ENCODE results near the gene BRAT1. TPM values are rescaled to one million over a fixed set of nuclear protein-coding genes. Genes with fewer than 3 reads are reported as not detected.

BRAT1 gene
- total RNA-seq, 1 donor from 2014 or later: 30.5 TPM

DNA sequence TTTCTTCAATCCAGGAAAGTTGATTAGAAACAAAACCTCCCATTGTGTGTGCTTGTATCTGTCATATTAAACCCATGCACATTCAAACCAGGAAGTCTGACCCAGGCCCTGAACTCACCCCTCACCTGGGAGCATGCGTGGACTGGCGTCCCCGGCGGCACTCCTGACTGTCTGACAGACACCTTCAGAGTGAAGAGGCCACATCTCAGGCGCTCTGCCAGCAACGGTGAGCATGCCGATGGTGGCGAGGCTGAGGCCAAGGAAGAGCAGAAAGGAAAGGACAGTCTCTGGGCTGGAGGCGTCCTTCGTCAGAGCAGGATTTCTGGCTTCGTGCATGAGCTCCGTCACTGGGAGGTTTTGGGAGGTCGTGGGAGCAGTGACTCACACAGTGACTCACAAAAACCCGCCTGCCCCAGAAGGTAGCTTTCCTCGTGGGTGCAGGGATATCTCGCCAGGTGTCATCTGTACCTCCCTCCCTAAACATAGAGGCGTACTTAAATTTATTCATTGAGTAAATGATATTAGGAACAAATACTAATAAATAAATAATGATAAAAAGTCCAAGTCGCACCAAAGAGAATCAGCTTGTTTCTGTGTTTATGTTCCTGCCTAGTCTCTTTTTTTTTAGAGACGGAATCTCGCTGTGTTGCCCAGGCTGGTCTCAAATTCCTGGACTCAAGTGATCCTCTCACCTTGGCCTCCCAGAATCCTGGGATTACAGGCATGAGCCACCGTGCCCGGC, 16.9 kb upstream of the BRAT1 start:
- H3K36me3 Mint-ChIP-seq (ENCODE audit: unreplicated experiment): no peaks in the 10 kb centered on the region
- H3K27ac Mint-ChIP-seq (ENCODE audit: unreplicated experiment): no peak overlapping the region
- peaks cover 1% of the 10 kb centered on the region for H3K27me3 Mint-ChIP-seq (ENCODE audit: unreplicated experiment)
- TF ChIP-seq, protein P1, sequence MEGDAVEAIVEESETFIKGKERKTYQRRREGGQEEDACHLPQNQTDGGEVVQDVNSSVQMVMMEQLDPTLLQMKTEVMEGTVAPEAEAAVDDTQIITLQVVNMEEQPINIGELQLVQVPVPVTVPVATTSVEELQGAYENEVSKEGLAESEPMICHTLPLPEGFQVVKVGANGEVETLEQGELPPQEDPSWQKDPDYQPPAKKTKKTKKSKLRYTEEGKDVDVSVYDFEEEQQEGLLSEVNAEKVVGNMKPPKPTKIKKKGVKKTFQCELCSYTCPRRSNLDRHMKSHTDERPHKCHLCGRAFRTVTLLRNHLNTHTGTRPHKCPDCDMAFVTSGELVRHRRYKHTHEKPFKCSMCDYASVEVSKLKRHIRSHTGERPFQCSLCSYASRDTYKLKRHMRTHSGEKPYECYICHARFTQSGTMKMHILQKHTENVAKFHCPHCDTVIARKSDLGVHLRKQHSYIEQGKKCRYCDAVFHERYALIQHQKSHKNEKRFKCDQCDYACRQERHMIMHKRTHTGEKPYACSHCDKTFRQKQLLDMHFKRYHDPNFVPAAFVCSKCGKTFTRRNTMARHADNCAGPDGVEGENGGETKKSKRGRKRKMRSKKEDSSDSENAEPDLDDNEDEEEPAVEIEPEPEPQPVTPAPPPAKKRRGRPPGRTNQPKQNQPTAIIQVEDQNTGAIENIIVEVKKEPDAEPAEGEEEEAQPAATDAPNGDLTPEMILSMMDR (IDR thresholded peaks at IDR 0.05; ENCODE audit: partially characterized antibody, unreplicated experiment): no peak
- no peak overlapping the region for H3K4me3 Mint-ChIP-seq (ENCODE audit: unreplicated experiment)
- no peak for DNase-seq
- H3K9me3 Mint-ChIP-seq (ENCODE audit: unreplicated experiment): peaks cover 2% of the 10 kb centered on the region
- peaks cover 4% of the 10 kb centered on the region for H3K4me1 Mint-ChIP-seq (ENCODE audit: low read depth, unreplicated experiment)

DNA sequence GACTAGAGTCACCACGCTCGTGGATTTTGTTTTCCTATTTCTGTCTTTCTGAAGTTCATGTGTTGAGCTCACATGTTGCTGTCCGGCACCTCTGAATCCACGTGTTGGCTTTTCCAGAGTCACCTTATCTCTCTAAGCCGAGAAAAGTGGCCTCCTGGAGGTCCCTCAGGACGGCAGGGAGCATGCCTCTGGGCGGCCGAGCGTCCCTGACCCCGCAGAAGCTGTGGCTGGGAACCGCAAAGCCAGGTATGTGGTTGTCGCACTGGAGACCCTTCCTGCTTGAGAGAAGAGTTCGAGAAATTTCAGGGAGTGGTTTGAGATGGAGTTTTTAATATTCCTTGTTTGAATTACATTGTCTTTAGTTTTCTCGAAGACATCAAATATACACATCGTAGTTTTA, 16.1 kb upstream of the BRAT1 start:
- Mint-ChIP-seq H3K4me1 (ENCODE audit: low read depth, unreplicated experiment) (peaks cover 12% of the 10 kb centered on the region), H3K27ac (ENCODE audit: unreplicated experiment) (no peak overlapping the region), H3K36me3 (ENCODE audit: unreplicated experiment) (no peaks in the 10 kb centered on the region), H3K9me3 (ENCODE audit: unreplicated experiment) (peaks cover 1% of the 10 kb centered on the region), H3K4me3 (ENCODE audit: unreplicated experiment) (no peak overlapping the region), H3K27me3 (ENCODE audit: unreplicated experiment) (no peaks in the 10 kb centered on the region)
- no peak for DNase-seq
- TF ChIP-seq, protein P1 (IDR thresholded peaks at IDR 0.05; ENCODE audit: partially characterized antibody, unreplicated experiment): no peak

DNA sequence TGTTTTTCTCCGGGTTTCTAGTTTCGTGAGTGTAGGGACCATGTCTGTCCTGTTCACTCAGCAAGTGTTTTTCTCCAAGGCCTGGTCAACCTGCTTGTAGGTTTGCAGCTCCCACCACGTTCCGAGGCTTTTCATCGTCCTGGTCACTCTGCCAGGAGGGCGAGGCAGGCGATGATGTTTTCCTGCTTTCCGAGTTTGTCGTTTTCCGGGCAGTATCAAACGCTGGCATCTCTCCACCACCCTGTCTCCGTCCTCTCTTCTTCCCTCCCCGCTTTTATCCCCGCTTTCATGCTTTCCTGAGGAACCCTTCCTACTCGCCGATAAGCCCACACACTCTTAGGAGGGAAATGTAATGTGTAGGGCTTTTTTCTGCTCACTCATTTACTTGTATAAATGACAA, 14.7 kb upstream of the BRAT1 start:
- no peak for DNase-seq
- H3K4me3 Mint-ChIP-seq (ENCODE audit: unreplicated experiment): no peak overlapping the region
- H3K36me3 Mint-ChIP-seq (ENCODE audit: unreplicated experiment): no peaks in the 10 kb centered on the region
- no peak overlapping the region for H3K27ac Mint-ChIP-seq (ENCODE audit: unreplicated experiment)
- TF ChIP-seq, protein P1 (IDR thresholded peaks at IDR 0.05; ENCODE audit: partially characterized antibody, unreplicated experiment): no peak
- no peaks in the 10 kb centered on the region for H3K27me3 Mint-ChIP-seq (ENCODE audit: unreplicated experiment)
- H3K9me3 Mint-ChIP-seq (ENCODE audit: unreplicated experiment): peaks cover 1% of the 10 kb centered on the region
- peaks cover 15% of the 10 kb centered on the region for H3K4me1 Mint-ChIP-seq (ENCODE audit: low read depth, unreplicated experiment)

DNA sequence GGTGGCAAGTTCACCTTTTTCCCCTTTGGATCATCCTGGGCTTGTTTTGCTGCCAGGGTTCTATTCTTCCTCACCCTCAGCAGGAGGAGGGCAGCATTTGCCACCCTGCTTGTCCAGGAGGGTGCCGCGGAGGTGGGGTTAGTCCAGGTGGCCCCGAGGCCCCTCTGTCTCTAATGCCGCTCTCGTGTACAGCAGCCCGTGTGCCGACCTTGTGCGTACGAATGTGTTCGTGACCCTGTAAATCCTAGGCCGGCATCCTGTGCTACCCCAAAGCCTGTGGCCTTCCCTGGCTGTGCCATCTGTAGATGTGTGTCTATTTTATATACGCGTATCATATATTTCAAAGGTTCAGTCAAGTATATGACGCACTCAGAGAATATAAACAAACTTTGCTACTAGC, 14.1 kb upstream of the BRAT1 start:
- DNase-seq: no peak
- no peak overlapping the region for H3K27ac Mint-ChIP-seq (ENCODE audit: unreplicated experiment)
- H3K4me1 Mint-ChIP-seq (ENCODE audit: low read depth, unreplicated experiment): peaks cover 17% of the 10 kb centered on the region
- peaks cover 1% of the 10 kb centered on the region for H3K27me3 Mint-ChIP-seq (ENCODE audit: unreplicated experiment)
- peaks cover 1% of the 10 kb centered on the region for H3K9me3 Mint-ChIP-seq (ENCODE audit: unreplicated experiment)
- no peaks in the 10 kb centered on the region for H3K36me3 Mint-ChIP-seq (ENCODE audit: unreplicated experiment)
- H3K4me3 Mint-ChIP-seq (ENCODE audit: unreplicated experiment): no peak overlapping the region
- TF ChIP-seq, protein P1 (IDR thresholded peaks at IDR 0.05; ENCODE audit: partially characterized antibody, unreplicated experiment): no peak

DNA sequence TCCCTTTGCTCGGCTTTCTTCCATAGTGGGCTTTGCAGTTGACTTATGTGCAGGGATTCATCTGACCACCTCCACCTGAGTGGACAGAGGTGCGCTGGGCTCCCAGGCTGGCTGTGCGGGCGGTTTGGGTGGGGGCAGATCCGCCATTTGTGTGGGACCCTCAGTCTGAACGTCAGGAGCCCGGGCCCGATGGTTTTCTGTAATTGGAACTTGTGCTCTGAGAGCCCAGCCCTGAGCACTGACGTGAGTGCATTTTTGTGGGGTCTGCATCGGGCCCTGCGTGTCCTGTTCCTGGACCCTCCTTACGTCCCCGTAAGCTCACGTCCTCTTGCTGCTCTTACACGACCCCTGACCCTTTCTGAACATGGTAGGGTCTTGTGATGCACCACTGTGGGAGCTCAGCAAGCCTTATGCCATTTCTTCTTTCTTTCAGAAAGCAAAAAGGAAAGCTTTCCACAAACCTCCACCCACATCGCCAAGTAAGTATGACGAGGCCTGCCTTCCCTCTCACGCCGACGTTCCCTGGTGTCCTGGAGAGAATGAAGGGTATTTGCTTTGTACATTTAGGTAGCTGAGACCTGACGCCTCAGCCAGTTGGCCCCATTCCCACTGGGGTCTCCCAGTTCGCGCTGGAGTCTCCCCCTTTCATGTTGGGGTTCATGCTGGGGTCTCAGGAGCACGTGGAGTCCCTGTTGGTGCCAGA, 13.3 kb upstream of the BRAT1 start:
- Mint-ChIP-seq H3K4me1 (ENCODE audit: low read depth, unreplicated experiment) (peaks cover 16% of the 10 kb centered on the region), H3K4me3 (ENCODE audit: unreplicated experiment) (no peak overlapping the region), H3K27ac (ENCODE audit: unreplicated experiment) (no peak overlapping the region), H3K27me3 (ENCODE audit: unreplicated experiment) (peaks cover 1% of the 10 kb centered on the region), H3K36me3 (ENCODE audit: unreplicated experiment) (no peaks in the 10 kb centered on the region), H3K9me3 (ENCODE audit: unreplicated experiment) (peaks cover 1% of the 10 kb centered on the region)
- TF ChIP-seq, protein P1 (IDR thresholded peaks at IDR 0.05; ENCODE audit: partially characterized antibody, unreplicated experiment): no peak
- DNase-seq: no peak
